Parathyroid adenoma (tissue), 2 donors: Measurements from ENCODE around the gene GNB1.
A peak's percentile ranks its signal among the peaks of the same experiment; 100 is the strongest.

Source experiments
- H2AFZ ChIP-seq: fragments of 300-600 bp; sonication (generic); one replicate; pipeline ENCODE4 v1.7.0; 2017; ENCODE audit warnings: antibody characterized with exemption, mild to moderate bottlenecking
- H3K27ac ChIP-seq: fragments of 300-600 bp; sonication (generic); one replicate; pipeline ENCODE4 v1.7.0; 2017
- H3K27me3 ChIP-seq: fragments of 300-600 bp; sonication (generic); one replicate; pipeline ENCODE4 v1.7.0; 2017; ENCODE audit warnings: low read length; ENCODE audit not compliant: control insufficient read depth, insufficient read depth
- H3K36me3 ChIP-seq: fragments of 300-600 bp; sonication (generic); one replicate; pipeline ENCODE4 v1.7.0; 2017; ENCODE audit warnings: low read length; ENCODE audit not compliant: control insufficient read depth, insufficient read depth
- H3K4me1 ChIP-seq: fragments of 300-600 bp; sonication (generic); one replicate; pipeline ENCODE4 v1.7.0; 2017; ENCODE audit warnings: control low read depth
- H3K4me2 ChIP-seq: fragments of 300-600 bp; sonication (generic); one replicate; pipeline ENCODE4 v1.7.0; 2017; ENCODE audit warnings: low read length
- H3K4me3 ChIP-seq: fragments of 300-600 bp; sonication (generic); one replicate; pipeline ENCODE4 v1.7.0; 2017; ENCODE audit warnings: low read depth, low read length
- H3K79me2 ChIP-seq: fragments of 300-600 bp; sonication (generic); one replicate; pipeline ENCODE4 v1.7.0; 2017; ENCODE audit warnings: control low read depth
- H3K9ac ChIP-seq: fragments of 300-600 bp; sonication (generic); one replicate; pipeline ENCODE4 v1.7.0; 2017; ENCODE audit warnings: mild to moderate bottlenecking
- H3K9me3 ChIP-seq: fragments of 300-600 bp; sonication (generic); one replicate; pipeline ENCODE4 v1.7.0; 2017; ENCODE audit warnings: low read length; ENCODE audit not compliant: control insufficient read depth
- TF ChIP-seq, protein P1 (sequence below): fragments of 300-600 bp; sonication (generic); IDR thresholded peaks from one replicate; pipeline ENCODE4 v1.7.0; 2017; ENCODE audit warnings: antibody characterized with exemption, mild to moderate bottlenecking
- donor health status: primary hyperparathyroidism.

GNB1 gene

DNA sequence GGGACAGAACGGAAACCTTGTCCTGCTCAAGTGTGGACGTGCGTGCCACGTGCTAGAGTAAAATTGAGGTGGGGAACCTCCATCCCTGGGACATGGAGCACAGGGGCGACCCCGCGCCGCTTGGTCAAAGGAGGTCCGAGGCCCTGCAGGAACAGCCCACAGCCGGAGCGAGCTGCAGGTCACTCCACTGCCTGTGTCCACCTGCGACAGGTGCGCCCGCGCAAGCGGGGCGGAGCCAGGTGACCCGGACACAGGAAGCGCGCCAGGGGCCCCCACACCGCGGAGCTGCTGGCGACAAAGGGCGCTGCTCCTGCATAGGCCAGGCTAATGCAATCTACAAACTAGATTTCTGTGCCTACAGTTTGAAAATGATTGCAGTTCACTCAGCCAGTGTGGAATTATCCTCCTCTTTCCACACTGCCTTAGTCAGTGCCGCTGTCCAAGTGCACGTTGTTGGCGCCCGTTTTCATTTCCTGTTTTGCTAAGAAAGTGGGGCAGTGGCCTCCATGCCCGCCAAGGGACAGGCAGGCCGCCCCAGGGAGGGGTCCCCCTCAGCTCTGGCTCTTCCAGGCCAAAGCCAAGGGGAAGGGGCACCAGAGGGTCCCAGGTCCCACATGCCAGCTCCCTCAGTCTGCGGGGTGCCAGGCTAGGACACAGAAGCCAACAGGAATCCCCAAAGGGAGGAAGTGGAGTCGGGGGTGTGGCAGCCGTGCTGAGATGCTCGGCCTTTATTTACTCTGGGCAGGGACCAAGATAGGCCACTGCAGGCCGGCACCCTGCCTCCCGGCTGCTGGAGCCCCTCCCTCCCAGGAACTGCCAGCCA is 108.3 kb downstream of the GNB1 start:
- Histone ChIP-seq H3K79me2 (no peaks in the 10 kb centered on the region), H3K9ac (no peak overlapping the region), H3K4me1 (no peaks in the 10 kb centered on the region), H2AFZ (peak overlapping the region; percentile 52), H3K9me3 (no peaks in the 10 kb centered on the region), H3K4me3 (peak overlapping the region; percentile 22), H3K4me2 (peak overlapping the region; percentile 56), H3K27ac (peak overlapping the region; percentile 59), H3K36me3 (no peaks in the 10 kb centered on the region), H3K27me3 (no peaks in the 10 kb centered on the region)
- TF ChIP-seq, protein P1, sequence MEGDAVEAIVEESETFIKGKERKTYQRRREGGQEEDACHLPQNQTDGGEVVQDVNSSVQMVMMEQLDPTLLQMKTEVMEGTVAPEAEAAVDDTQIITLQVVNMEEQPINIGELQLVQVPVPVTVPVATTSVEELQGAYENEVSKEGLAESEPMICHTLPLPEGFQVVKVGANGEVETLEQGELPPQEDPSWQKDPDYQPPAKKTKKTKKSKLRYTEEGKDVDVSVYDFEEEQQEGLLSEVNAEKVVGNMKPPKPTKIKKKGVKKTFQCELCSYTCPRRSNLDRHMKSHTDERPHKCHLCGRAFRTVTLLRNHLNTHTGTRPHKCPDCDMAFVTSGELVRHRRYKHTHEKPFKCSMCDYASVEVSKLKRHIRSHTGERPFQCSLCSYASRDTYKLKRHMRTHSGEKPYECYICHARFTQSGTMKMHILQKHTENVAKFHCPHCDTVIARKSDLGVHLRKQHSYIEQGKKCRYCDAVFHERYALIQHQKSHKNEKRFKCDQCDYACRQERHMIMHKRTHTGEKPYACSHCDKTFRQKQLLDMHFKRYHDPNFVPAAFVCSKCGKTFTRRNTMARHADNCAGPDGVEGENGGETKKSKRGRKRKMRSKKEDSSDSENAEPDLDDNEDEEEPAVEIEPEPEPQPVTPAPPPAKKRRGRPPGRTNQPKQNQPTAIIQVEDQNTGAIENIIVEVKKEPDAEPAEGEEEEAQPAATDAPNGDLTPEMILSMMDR: no peak

DNA sequence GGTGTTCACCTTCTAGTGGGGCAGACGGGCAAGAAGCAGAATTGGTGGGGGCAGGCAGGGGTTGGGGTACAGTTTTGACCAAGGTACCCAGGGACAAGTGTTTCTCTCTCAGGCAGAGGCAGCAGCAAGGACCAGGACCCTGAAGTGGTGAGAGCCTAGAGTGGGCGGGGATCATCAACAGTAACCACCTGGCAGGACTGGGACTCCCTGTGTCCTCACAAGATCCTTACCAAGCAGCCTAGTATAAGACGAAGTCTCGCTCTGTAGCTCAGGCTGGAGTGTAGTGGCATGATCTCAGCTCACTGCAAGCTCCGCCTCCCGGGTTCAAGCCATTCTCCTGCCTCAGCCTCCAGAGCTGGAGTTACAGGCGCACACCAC is 109.4 kb downstream of the GNB1 start:
- no peaks in the 10 kb centered on the region for H3K9me3 ChIP-seq
- H3K4me1 ChIP-seq: peaks cover 3% of the 10 kb centered on the region
- no peak overlapping the region for H2AFZ ChIP-seq
- no peak overlapping the region for H3K4me2 ChIP-seq
- no peaks in the 10 kb centered on the region for H3K27me3 ChIP-seq
- TF ChIP-seq, protein P1: no peak
- H3K27ac ChIP-seq: no peak overlapping the region
- H3K9ac ChIP-seq: no peak overlapping the region
- no peaks in the 10 kb centered on the region for H3K36me3 ChIP-seq
- H3K4me3 ChIP-seq: no peak overlapping the region
- H3K79me2 ChIP-seq: no peaks in the 10 kb centered on the region

- H3K9ac ChIP-seq: no peak overlapping the region
- no peak overlapping the region for H3K4me2 ChIP-seq
- H3K9me3 ChIP-seq: no peaks in the 10 kb centered on the region
- TF ChIP-seq, protein P1: no peak
- no peak overlapping the region for H3K27ac ChIP-seq
- peaks cover 3% of the 10 kb centered on the region for H3K4me1 ChIP-seq
- no peaks in the 10 kb centered on the region for H3K36me3 ChIP-seq
- no peaks in the 10 kb centered on the region for H3K27me3 ChIP-seq
- no peak overlapping the region for H2AFZ ChIP-seq
- no peaks in the 10 kb centered on the region for H3K79me2 ChIP-seq
- H3K4me3 ChIP-seq: no peak overlapping the region
Measured at GRCh38 chr1:1780598-1781525, 110.0 kb downstream of the GNB1 start.

- H3K36me3 ChIP-seq: no peaks in the 10 kb centered on the region
- H3K79me2 ChIP-seq: peaks cover 4% of the 10 kb centered on the region
- peaks cover 3% of the 10 kb centered on the region for H3K4me1 ChIP-seq
- peak overlapping the region; percentile 11 for H3K27ac ChIP-seq
- H2AFZ ChIP-seq: no peak overlapping the region
- no peak overlapping the region for H3K4me2 ChIP-seq
- H3K9ac ChIP-seq: no peak overlapping the region
- no peaks in the 10 kb centered on the region for H3K27me3 ChIP-seq
- no peak overlapping the region for H3K4me3 ChIP-seq
- TF ChIP-seq, protein P1: no peak
- no peaks in the 10 kb centered on the region for H3K9me3 ChIP-seq
Measured at GRCh38 chr1:1779691-1780597, 110.9 kb downstream of the GNB1 start.
